Measurements from ENCODE around the gene KRTAP27-1.

DNA sequence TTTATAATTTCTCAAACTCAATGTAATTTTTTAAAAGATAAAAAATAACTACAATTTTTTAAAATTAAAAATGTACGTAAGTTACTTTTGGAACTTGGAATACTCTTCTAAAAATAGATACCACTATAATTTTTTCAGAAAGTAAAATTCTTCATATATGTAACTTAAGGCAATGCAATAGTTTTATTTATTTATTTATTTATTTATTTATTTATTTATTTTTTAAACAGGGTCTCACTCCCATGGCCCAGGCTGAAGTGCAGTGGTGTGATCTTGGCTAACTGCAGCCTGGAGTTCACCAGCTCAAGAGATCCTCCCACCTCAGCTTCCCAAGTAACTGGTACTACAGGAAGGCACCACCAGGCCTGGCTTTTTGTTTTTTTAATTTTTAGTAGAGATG is 14.0 kb upstream of the KRTAP27-1 start:
- no peak for TF ChIP-seq POLR2A (IDR thresholded peaks at IDR 0.05)
- TF ChIP-seq, protein P1, sequence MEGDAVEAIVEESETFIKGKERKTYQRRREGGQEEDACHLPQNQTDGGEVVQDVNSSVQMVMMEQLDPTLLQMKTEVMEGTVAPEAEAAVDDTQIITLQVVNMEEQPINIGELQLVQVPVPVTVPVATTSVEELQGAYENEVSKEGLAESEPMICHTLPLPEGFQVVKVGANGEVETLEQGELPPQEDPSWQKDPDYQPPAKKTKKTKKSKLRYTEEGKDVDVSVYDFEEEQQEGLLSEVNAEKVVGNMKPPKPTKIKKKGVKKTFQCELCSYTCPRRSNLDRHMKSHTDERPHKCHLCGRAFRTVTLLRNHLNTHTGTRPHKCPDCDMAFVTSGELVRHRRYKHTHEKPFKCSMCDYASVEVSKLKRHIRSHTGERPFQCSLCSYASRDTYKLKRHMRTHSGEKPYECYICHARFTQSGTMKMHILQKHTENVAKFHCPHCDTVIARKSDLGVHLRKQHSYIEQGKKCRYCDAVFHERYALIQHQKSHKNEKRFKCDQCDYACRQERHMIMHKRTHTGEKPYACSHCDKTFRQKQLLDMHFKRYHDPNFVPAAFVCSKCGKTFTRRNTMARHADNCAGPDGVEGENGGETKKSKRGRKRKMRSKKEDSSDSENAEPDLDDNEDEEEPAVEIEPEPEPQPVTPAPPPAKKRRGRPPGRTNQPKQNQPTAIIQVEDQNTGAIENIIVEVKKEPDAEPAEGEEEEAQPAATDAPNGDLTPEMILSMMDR (IDR thresholded peaks at IDR 0.05) = no peak

Measured in breast epithelium (tissue), 3 donors.